Activated CD4-positive, alpha-beta T cell treated with anti-CD3 and anti-CD28 coated beads for 36 hours (primary cell): ENCODE measurements around the gene TRIP12. TPM values are rescaled to one million over a fixed set of nuclear protein-coding genes. Genes with fewer than 3 reads are reported as not detected.

Experiments used
- ATAC-seq: fragments of 200-7000 bp; cut with Tn5 transposase; one replicate; pipeline ENCODE4 v1.10.0; 2021; ENCODE audit warnings: mild to moderate bottlenecking, moderate library complexity
- CTCF ChIA-PET: fragments of 350-600 bp; sonication (Branson Sonifier 250); formaldehyde crosslinking; loops from one replicate; lab custom pipeline; 2021; ENCODE audit warnings: antibody characterized with exemption; lab: Charles Lee
- POLR2A ChIA-PET: fragments of 350-600 bp; sonication (Branson Sonifier 250); formaldehyde crosslinking; loops from one replicate; lab custom pipeline; 2021; ENCODE audit warnings: antibody characterized with exemption, inconsistent platforms; lab: Charles Lee
- DNase-seq: peaks from one replicate; pipeline ENCODE4 v3.0.0-alpha.2; 2020
- H3K27ac Mint-ChIP-seq: one replicate; pipeline ENCODE4 v1.8.0; 2021; ENCODE audit warnings: mixed read lengths
- H3K27me3 Mint-ChIP-seq: one replicate; pipeline ENCODE4 v1.8.0; 2021; ENCODE audit warnings: mixed read lengths
- H3K36me3 Mint-ChIP-seq: one replicate; pipeline ENCODE4 v1.8.0; 2021; ENCODE audit warnings: low read depth, mixed read lengths
- H3K4me1 Mint-ChIP-seq: one replicate; pipeline ENCODE4 v1.8.0; 2021; ENCODE audit warnings: mixed read lengths
- H3K4me3 Mint-ChIP-seq: one replicate; pipeline ENCODE4 v1.8.0; 2021; ENCODE audit warnings: mild to moderate bottlenecking, moderate library complexity, mixed read lengths
- H3K9me3 Mint-ChIP-seq: one replicate; pipeline ENCODE4 v1.8.0; 2021; ENCODE audit warnings: low read depth, mixed read lengths
- intact Hi-C, 2 experiments: fragments of 100-400 bp; cut with DNase I in 1 of 2; cut with micrococcal nuclease in 1 of 2; formaldehyde crosslinking; loops; one replicate each; pipeline versions ENCODE4 v1.14.2 to v1.15.1; 2022 to 2024; cut with DNase I, micrococcal nuclease
- total RNA-seq, 2 experiments: library from RNA; stranded (reverse); gene quantifications; one replicate each; pipeline ENCODE4 v1.2.3, GENCODE V29; 2021

Gene TRIP12
- total RNA-seq, 2 experiments from 2014 or later, result 231 to 382 TPM

GRCh38 chr2:229831805-229832509 is 89.9 kb downstream of the TRIP12 start:
- H3K4me1 Mint-ChIP-seq, result peaks cover 47% of the 10 kb centered on the region
- intact Hi-C loops, result loop anchor here in 1 of 2 experiments (5.0 kb wide), 1 partner anchor 35 kb away; no protein-coding TSS in a partner anchor
- no peak overlapping the region for H3K4me3 Mint-ChIP-seq
- ChIA-PET CTCF (interaction anchor here (0.6 to 1.5 kb wide), 4 partner anchors 10 to 46 kb away, joined by 3 to 4 read pairs (median 3); no protein-coding TSS in a partner anchor), POLR2A (interaction anchor here (0.7 kb wide), 1 partner anchor 76 kb away, joined by 6 read pairs; no protein-coding TSS in a partner anchor)
- DNase-seq, result no peak
- no peak overlapping the region for H3K27ac Mint-ChIP-seq
- H3K9me3 Mint-ChIP-seq, result no peaks in the 10 kb centered on the region
- peak; percentile 9 for ATAC-seq
- H3K36me3 Mint-ChIP-seq, result peaks cover 47% of the 10 kb centered on the region
- H3K27me3 Mint-ChIP-seq, result no peaks in the 10 kb centered on the region

GRCh38 chr2:229825476-229825875 is 96.3 kb downstream of the TRIP12 start:
- ChIA-PET POLR2A (no interaction called here), CTCF (no interaction called here)
- no peak overlapping the region for H3K27ac Mint-ChIP-seq
- peaks cover 21% of the 10 kb centered on the region for H3K4me1 Mint-ChIP-seq
- no peak for DNase-seq
- no peaks in the 10 kb centered on the region for H3K27me3 Mint-ChIP-seq
- intact Hi-C loops, result no loop called here
- H3K36me3 Mint-ChIP-seq, result peaks cover 60% of the 10 kb centered on the region
- no peak overlapping the region for H3K4me3 Mint-ChIP-seq
- peaks cover 6% of the 10 kb centered on the region for H3K9me3 Mint-ChIP-seq
- ATAC-seq, result no peak

DNA sequence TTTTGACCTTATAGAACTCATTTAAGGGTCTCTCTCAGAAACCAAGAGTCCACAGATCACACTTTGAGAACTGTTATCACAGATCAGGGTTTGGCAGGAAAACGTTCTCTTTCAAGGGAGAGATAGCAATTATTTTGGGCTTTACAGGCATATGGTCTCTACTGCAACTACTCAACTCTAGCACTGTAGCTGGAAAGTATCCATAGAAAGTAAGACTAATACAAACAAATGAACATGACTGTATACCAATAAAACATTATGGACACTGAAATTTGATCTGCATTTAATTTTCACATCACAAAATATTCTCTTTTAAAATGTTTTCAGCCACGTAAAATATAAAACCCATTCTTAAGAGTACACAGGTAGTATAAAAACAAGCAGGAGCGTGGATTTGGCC is 100.5 kb downstream of the TRIP12 start:
- peaks cover 51% of the 10 kb centered on the region for H3K36me3 Mint-ChIP-seq
- no peak overlapping the region for H3K4me3 Mint-ChIP-seq
- intact Hi-C loops, result no loop called here
- POLR2A ChIA-PET, result no interaction called here
- CTCF ChIA-PET, result interaction anchor here (1.5 to 1.8 kb wide), 2 partner anchors 18 to 20 kb away, joined by 3 to 10 read pairs; no protein-coding TSS in a partner anchor
- peaks cover 6% of the 10 kb centered on the region for H3K9me3 Mint-ChIP-seq
- H3K27me3 Mint-ChIP-seq, result no peaks in the 10 kb centered on the region
- no peak for ATAC-seq
- DNase-seq, result no peak
- no peak overlapping the region for H3K27ac Mint-ChIP-seq
- peaks cover 27% of the 10 kb centered on the region for H3K4me1 Mint-ChIP-seq

- Mint-ChIP-seq H3K36me3 (peaks cover 36% of the 10 kb centered on the region), H3K4me1 (peaks cover 27% of the 10 kb centered on the region), H3K4me3 (no peak overlapping the region), H3K27me3 (no peaks in the 10 kb centered on the region), H3K9me3 (no peaks in the 10 kb centered on the region), H3K27ac (no peak overlapping the region)
- intact Hi-C loops, result no loop called here
- ChIA-PET POLR2A (no interaction called here), CTCF (interaction anchor here (0.6 to 2.5 kb wide), 4 partner anchors 11 to 17 kb away, joined by 3 to 12 read pairs (median 7); no protein-coding TSS in a partner anchor)
- DNase-seq (no peak), ATAC-seq (no peak)
These were observed 103.6 kb downstream of the TRIP12 start for GRCh38 chr2:229818230-229818629.

DNA sequence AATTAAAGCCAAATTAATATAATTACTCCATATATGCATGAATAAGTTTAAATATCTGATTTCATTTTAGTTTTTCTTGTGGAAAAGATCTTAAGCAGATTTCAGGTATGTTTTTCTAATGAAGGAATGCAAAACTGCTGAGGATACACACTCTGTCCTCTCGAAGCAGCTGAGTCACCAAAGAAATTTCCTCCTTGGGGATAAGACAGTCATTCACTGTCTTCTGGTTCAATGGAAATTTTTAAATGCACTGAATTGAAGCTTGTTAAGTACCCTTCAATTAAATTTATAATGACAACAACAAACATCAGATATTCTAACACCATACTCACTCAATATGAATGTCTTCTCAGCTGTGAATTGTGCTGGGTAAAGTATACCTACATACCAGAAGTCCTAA is 106.0 kb downstream of the TRIP12 start:
- no peak for ATAC-seq
- intact Hi-C loops, result no loop called here
- CTCF ChIA-PET, result interaction anchor here (0.9 to 1.7 kb wide), 2 partner anchors 14 to 94 kb away, joined by 3 to 16 read pairs; no protein-coding TSS in a partner anchor
- peaks cover 22% of the 10 kb centered on the region for H3K36me3 Mint-ChIP-seq
- H3K27ac Mint-ChIP-seq, result no peak overlapping the region
- H3K9me3 Mint-ChIP-seq, result no peaks in the 10 kb centered on the region
- POLR2A ChIA-PET, result no interaction called here
- H3K4me1 Mint-ChIP-seq, result peaks cover 6% of the 10 kb centered on the region
- no peak for DNase-seq
- no peak overlapping the region for H3K4me3 Mint-ChIP-seq
- no peaks in the 10 kb centered on the region for H3K27me3 Mint-ChIP-seq

- intact Hi-C loops, result no loop called here
- H3K27ac Mint-ChIP-seq, result no peak overlapping the region
- H3K27me3 Mint-ChIP-seq, result no peaks in the 10 kb centered on the region
- no peak overlapping the region for H3K4me3 Mint-ChIP-seq
- ChIA-PET CTCF (interaction anchor here (0.9 to 1.7 kb wide), 3 partner anchors 13 to 95 kb away, joined by 3 to 16 read pairs (median 3); no protein-coding TSS in a partner anchor), POLR2A (no interaction called here)
- DNase-seq (no peak), ATAC-seq (no peak)
- H3K9me3 Mint-ChIP-seq, result no peaks in the 10 kb centered on the region
- peaks cover 22% of the 10 kb centered on the region for H3K36me3 Mint-ChIP-seq
- peaks cover 6% of the 10 kb centered on the region for H3K4me1 Mint-ChIP-seq
These were observed 106.5 kb downstream of the TRIP12 start for GRCh38 chr2:229815342-229815741.

DNA sequence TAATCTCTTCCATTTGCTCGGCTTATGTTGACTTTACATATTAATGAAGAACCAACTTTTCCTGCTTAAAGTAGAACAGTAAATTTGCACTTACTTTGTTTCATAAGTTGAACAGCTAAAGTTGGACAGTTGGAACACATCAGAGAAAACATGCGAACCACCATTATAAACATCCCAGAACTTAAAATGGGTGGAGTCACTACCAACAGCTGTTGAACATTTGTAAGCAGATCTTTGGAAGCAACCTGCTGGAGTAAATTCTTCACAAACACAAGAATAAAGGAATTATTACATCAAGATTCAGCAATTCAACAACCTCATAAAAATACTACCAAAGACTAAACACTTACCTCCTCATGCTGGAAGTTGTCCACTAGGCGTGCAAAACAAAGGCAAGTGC is 111.0 kb downstream of the TRIP12 start:
- Mint-ChIP-seq H3K27ac (no peak overlapping the region), H3K4me1 (no peaks in the 10 kb centered on the region), H3K9me3 (no peaks in the 10 kb centered on the region), H3K27me3 (no peaks in the 10 kb centered on the region), H3K36me3 (peaks cover 30% of the 10 kb centered on the region), H3K4me3 (no peak overlapping the region)
- ChIA-PET POLR2A (no interaction called here), CTCF (interaction anchor here (0.9 to 1.7 kb wide), 3 partner anchors 10 to 90 kb away, joined by 3 to 4 read pairs (median 3); no protein-coding TSS in a partner anchor)
- ATAC-seq, result no peak
- intact Hi-C loops, result no loop called here
- no peak for DNase-seq

DNA sequence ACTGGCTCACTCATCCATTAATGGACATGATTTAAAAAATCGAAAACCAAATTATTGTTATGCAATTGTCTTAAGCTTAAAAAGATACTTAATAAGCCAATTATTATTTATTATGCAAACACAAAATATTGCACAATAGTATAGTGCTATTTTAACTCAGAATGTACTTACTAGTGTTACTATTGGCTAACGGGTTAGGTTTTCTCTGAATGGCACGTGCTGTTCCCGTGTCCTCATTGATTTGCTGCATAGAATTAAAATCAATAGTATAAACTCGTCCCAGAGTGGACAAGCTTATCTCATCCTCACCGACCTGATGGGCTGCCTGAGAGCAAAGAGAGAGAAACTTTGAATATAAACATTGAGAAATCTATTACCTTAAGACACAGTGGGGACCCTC is 116.2 kb downstream of the TRIP12 start:
- CTCF ChIA-PET, result no interaction called here
- intact Hi-C loops, result no loop called here
- ATAC-seq, result no peak
- H3K27me3 Mint-ChIP-seq, result no peaks in the 10 kb centered on the region
- H3K4me1 Mint-ChIP-seq, result no peaks in the 10 kb centered on the region
- H3K9me3 Mint-ChIP-seq, result no peaks in the 10 kb centered on the region
- peaks cover 41% of the 10 kb centered on the region for H3K36me3 Mint-ChIP-seq
- POLR2A ChIA-PET, result no interaction called here
- no peak for DNase-seq
- no peak overlapping the region for H3K4me3 Mint-ChIP-seq
- H3K27ac Mint-ChIP-seq, result no peak overlapping the region

GRCh38 chr2:229802785-229803184 is 119.0 kb downstream of the TRIP12 start:
- Mint-ChIP-seq H3K9me3 (no peaks in the 10 kb centered on the region), H3K4me1 (no peaks in the 10 kb centered on the region), H3K36me3 (peaks cover 48% of the 10 kb centered on the region), H3K27me3 (no peaks in the 10 kb centered on the region), H3K4me3 (no peak overlapping the region), H3K27ac (no peak overlapping the region)
- intact Hi-C loops, result loop anchor here in 1 of 2 experiments (5.0 kb wide), 2 partner anchors 360 to 810 kb away; no protein-coding TSS in a partner anchor
- POLR2A ChIA-PET, result no interaction called here
- no peak for ATAC-seq
- CTCF ChIA-PET, result interaction anchor here (0.6 to 4.3 kb wide), 9 partner anchors 11 to 357 kb away, joined by 3 to 19 read pairs (median 10); no protein-coding TSS in a partner anchor
- DNase-seq, result no peak

GRCh38 chr2:229800997-229801754 is 120.6 kb downstream of the TRIP12 start:
- H3K4me1 Mint-ChIP-seq, result no peaks in the 10 kb centered on the region
- DNase-seq, result peak; percentile 86
- intact Hi-C loops, result loop anchor here (1.0 to 5.0 kb wide), 5 partner anchors 109 to 811 kb away; no protein-coding TSS in a partner anchor
- POLR2A ChIA-PET, result interaction anchor here (0.6 kb wide), 1 partner anchor 54 kb away, joined by 12 read pairs; no protein-coding TSS in a partner anchor
- H3K4me3 Mint-ChIP-seq, result no peak overlapping the region
- ATAC-seq, result peak; percentile 78
- H3K36me3 Mint-ChIP-seq, result peaks cover 43% of the 10 kb centered on the region
- H3K27ac Mint-ChIP-seq, result no peak overlapping the region
- CTCF ChIA-PET, result interaction anchor here (0.7 to 4.3 kb wide), 27 partner anchors 9 to 445 kb away, joined by 3 to 23 read pairs (median 4); partner anchors contain the start of gene TRIP12
- H3K9me3 Mint-ChIP-seq, result no peaks in the 10 kb centered on the region
- H3K27me3 Mint-ChIP-seq, result no peaks in the 10 kb centered on the region
